B cell (primary cell): ENCODE results near the gene AGAP9. TPM values are rescaled to one million over a fixed set of nuclear protein-coding genes. Genes with fewer than 3 reads are reported as not detected.
"Not testable (repeated sequence)": the region's sequence is repeated elsewhere in the genome, so short reads cannot be mapped to it uniquely, and the experiment has no call there.

Source experiments
- ATAC-seq: fragments of 200-7000 bp; cut with Tn5 transposase; one replicate; pipeline ENCODE4 v1.10.0; 2021; ENCODE audit warnings: low read depth, mild to moderate bottlenecking, moderate number of reproducible peaks, moderate library complexity
- CTCF ChIA-PET: fragments of 350-600 bp; sonication (Branson Sonifier 250); formaldehyde crosslinking; loops from one replicate; lab custom pipeline; 2021; ENCODE audit warnings: antibody characterized with exemption, inconsistent platforms; lab: Charles Lee
- POLR2A ChIA-PET: fragments of 350-600 bp; sonication (Branson Sonifier 250); formaldehyde crosslinking; loops from one replicate; lab custom pipeline; 2021; ENCODE audit warnings: antibody characterized with exemption; lab: Charles Lee
- DNase-seq: peaks from one replicate; pipeline ENCODE4 v3.0.0; 2013
- H2AFZ ChIP-seq: 2 replicates; pipeline ENCODE4 v1.6.1; 2012; ENCODE audit warnings: mild to moderate bottlenecking, low read depth, low read length; ENCODE audit not compliant: insufficient read depth, poor library complexity, severe bottlenecking
- H3K27ac ChIP-seq, 2 donors: 1 replicate in 1 of 2; 2 replicates in 1 of 2; pipeline ENCODE4 v1.5.1; 2012 to 2013; ENCODE audit warnings: low read length in 2 of 2, mild to moderate bottlenecking in 2 of 2, moderate library complexity in 1 of 2
- H3K27me3 ChIP-seq, 4 experiments: fragments of 200-600 bp in 1 of 4; sonication (generic) in 1 of 4; replicated peaks in 1 of 4; 1 replicate in 2 of 4; 2 replicates in 2 of 4; pipeline versions ENCODE4 v1.6.1 to v1.7.0; 2013 to 2016; ENCODE audit warnings: low read length in 3 of 4, mild to moderate bottlenecking in 2 of 4, mixed read lengths in 1 of 4, moderate library complexity in 1 of 4; ENCODE audit not compliant: insufficient read depth in 4 of 4, control insufficient read depth in 3 of 4; ENCODE audit errors: control extremely low read depth in 1 of 4
- H3K36me3 ChIP-seq, 2 experiments: replicated peaks in 1 of 2; 1 replicate in 1 of 2; 2 replicates in 1 of 2; pipeline versions ENCODE4 v1.6.1 to v1.7.1; 2013; ENCODE audit warnings: low read length in 1 of 2; ENCODE audit not compliant: insufficient read depth in 2 of 2, control insufficient read depth in 1 of 2; ENCODE audit errors: control extremely low read depth in 1 of 2, extremely low read depth in 1 of 2
- H3K4me1 ChIP-seq, 2 donors: fragments of 200-600 bp in 1 of 2; sonication (generic) in 1 of 2; 1 replicate in 1 of 2; 2 replicates in 1 of 2; pipeline versions ENCODE4 v1.5.1 to v1.6.1; 2013 to 2017; ENCODE audit warnings: low read length in 2 of 2; ENCODE audit not compliant: control insufficient read depth in 2 of 2, insufficient read depth in 2 of 2
- H3K4me2 ChIP-seq: replicated peaks from 2 replicates; pipeline ENCODE3; 2012; ENCODE audit warnings: mild to moderate bottlenecking, low read depth, low read length; ENCODE audit not compliant: poor library complexity, severe bottlenecking
- H3K4me3 ChIP-seq, 5 experiments: fragments of 200-600 bp in 1 of 5; sonication (generic) in 1 of 5; 1 replicate in 3 of 5; 2 replicates in 2 of 5; pipeline versions ENCODE4 v1.5.1 to v1.7.0; 2011 to 2016; ENCODE audit warnings: low read length in 4 of 5, mild to moderate bottlenecking in 4 of 5, low read depth in 2 of 5, control low read depth in 1 of 5, moderate library complexity in 1 of 5; ENCODE audit not compliant: insufficient read depth in 1 of 5; ENCODE audit errors: control extremely low read depth in 1 of 5, extremely low read depth in 1 of 5
- H3K79me2 ChIP-seq: fragments of 200-600 bp; sonication (generic); one replicate; pipeline ENCODE4 v1.6.0; 2016; ENCODE audit warnings: low read length; ENCODE audit not compliant: control insufficient read depth, insufficient read depth
- H3K9ac ChIP-seq: fragments of 200-600 bp; sonication (generic); 2 replicates; pipeline ENCODE4 v1.6.1; 2017; ENCODE audit warnings: mild to moderate bottlenecking, low read length, moderate library complexity
- H3K9me3 ChIP-seq, 3 donors: one replicate each; pipeline versions ENCODE4 v1.6.1 to v1.7.1; 2013; ENCODE audit warnings: low read length in 2 of 3; ENCODE audit not compliant: control insufficient read depth in 2 of 3, insufficient read depth in 1 of 3; ENCODE audit errors: control extremely low read depth in 1 of 3
- H4K20me1 ChIP-seq: 2 replicates; pipeline ENCODE4 v1.6.0; 2012; ENCODE audit warnings: mild to moderate bottlenecking, low read length; ENCODE audit not compliant: insufficient read depth, control insufficient read depth, poor library complexity, severe bottlenecking
- H3K27ac Mint-ChIP-seq: one replicate; pipeline ENCODE4 v1.8.0; 2021; ENCODE audit warnings: mixed read lengths
- H3K27me3 Mint-ChIP-seq: one replicate; pipeline ENCODE4 v1.8.0; 2021; ENCODE audit warnings: mixed read lengths
- H3K4me1 Mint-ChIP-seq: one replicate; pipeline ENCODE4 v1.8.0; 2021; ENCODE audit warnings: mixed read lengths
- H3K4me3 Mint-ChIP-seq: one replicate; pipeline ENCODE4 v1.8.0; 2021; ENCODE audit warnings: mixed read lengths
- H3K9me3 Mint-ChIP-seq: one replicate; pipeline ENCODE4 v1.8.0; 2022; ENCODE audit warnings: mixed read lengths; ENCODE audit not compliant: insufficient read depth
- WGBS: methylation state at CpG from one replicate; pipeline ENCODE4 v1.1.5; 2013; ENCODE audit warnings: missing lambda C conversion rate; ENCODE audit not compliant: insufficient coverage; 5-methylcytosine and 5-hydroxymethylcytosine counted together
- intact Hi-C: fragments of 100-400 bp; cut with micrococcal nuclease; formaldehyde crosslinking; loops from one replicate; pipeline ENCODE4 v1.10.0; 2022
- polyA plus RNA-seq: library from polyadenylated mRNA; depleted of rRNA; stranded (reverse); fragments of >200 nt; gene quantifications from 2 replicates; pipeline ENCODE4 v1.2.3, GENCODE V29; 2012
- total RNA-seq, 2 donors: library from RNA; stranded (reverse); fragments of 120-200 nt in 1 of 2; gene quantifications; 1 replicate in 1 of 2; 2 replicates in 1 of 2; pipeline versions ENCODE4 v1.2.3 to v1.2.4, GENCODE V29; 2013 to 2022

The AGAP9 gene
- total and polyA plus RNA-seq, 2 donors (not counting 1 experiment from before 2014, with no cell fraction given) = 6.7 to 16.8 TPM

- ATAC-seq, POLR2A ChIA-PET, H3K27me3 Mint-ChIP-seq, H3K4me3 Mint-ChIP-seq, DNase-seq, H3K36me3 ChIP-seq, H3K9ac ChIP-seq, H3K79me2 ChIP-seq, H3K27me3 ChIP-seq, H4K20me1 ChIP-seq, H3K4me1 ChIP-seq, H3K27ac ChIP-seq, H3K4me1 Mint-ChIP-seq, H3K9me3 Mint-ChIP-seq, H3K9me3 ChIP-seq, H2AFZ ChIP-seq, H3K4me2 ChIP-seq, CTCF ChIA-PET, H3K27ac Mint-ChIP-seq, intact Hi-C loops, H3K4me3 ChIP-seq: not testable (repeated sequence)
- no CpG with 5 or more reads among the region's 1 CpG for WGBS
Measured at GRCh38 chr10:47559718-47560308, 36.4 kb upstream of the AGAP9 start.

GRCh38 chr10:47558109-47558508 lies 34.7 kb upstream of the AGAP9 start:
- CTCF ChIA-PET, H3K4me2 ChIP-seq, H3K27me3 ChIP-seq, H3K9me3 ChIP-seq, H3K4me1 Mint-ChIP-seq, H3K36me3 ChIP-seq, H3K27ac ChIP-seq, POLR2A ChIA-PET, H3K27me3 Mint-ChIP-seq, H2AFZ ChIP-seq, H3K9ac ChIP-seq, H3K4me3 Mint-ChIP-seq, H3K4me1 ChIP-seq, H3K4me3 ChIP-seq, intact Hi-C loops, H3K9me3 Mint-ChIP-seq, ATAC-seq, H3K27ac Mint-ChIP-seq, DNase-seq, H4K20me1 ChIP-seq, H3K79me2 ChIP-seq: not testable (repeated sequence)
- WGBS = no CpG with 5 or more reads among the region's 5 CpGs

GRCh38 chr10:47557616-47558015 lies 34.2 kb upstream of the AGAP9 start:
- H4K20me1 ChIP-seq, H2AFZ ChIP-seq, H3K4me2 ChIP-seq, H3K27me3 ChIP-seq, H3K4me3 Mint-ChIP-seq, H3K79me2 ChIP-seq, H3K4me1 Mint-ChIP-seq, H3K36me3 ChIP-seq, H3K27ac ChIP-seq, DNase-seq, POLR2A ChIA-PET, H3K9me3 ChIP-seq, H3K9me3 Mint-ChIP-seq, ATAC-seq, CTCF ChIA-PET, H3K27me3 Mint-ChIP-seq, H3K4me3 ChIP-seq, H3K4me1 ChIP-seq, H3K9ac ChIP-seq, H3K27ac Mint-ChIP-seq, intact Hi-C loops: not testable (repeated sequence)

DNA sequence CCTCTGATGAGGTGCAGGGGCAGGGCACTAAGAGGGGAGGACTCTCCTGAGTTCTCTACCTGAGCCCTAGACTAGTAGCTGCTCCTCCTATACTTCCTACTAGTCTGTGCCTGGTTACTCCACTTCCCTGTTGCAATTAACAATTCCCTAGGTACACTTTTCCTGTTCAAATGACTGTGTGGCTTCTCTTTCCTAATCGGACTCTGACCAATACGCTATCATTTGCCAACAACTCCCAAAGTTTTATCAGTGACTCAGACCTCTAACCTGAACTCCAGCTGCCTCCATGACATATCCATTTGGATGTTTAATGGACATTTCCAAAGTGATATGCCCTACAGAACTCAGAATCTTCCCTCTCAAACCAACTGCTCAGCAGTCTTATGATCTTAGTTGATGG lies 31.9 kb upstream of the AGAP9 start:
- H3K9ac ChIP-seq, H3K27ac ChIP-seq, H3K9me3 Mint-ChIP-seq, ATAC-seq, H3K4me1 Mint-ChIP-seq, H4K20me1 ChIP-seq, H3K27ac Mint-ChIP-seq, DNase-seq, intact Hi-C loops, H3K4me3 Mint-ChIP-seq, CTCF ChIA-PET, H2AFZ ChIP-seq, POLR2A ChIA-PET, H3K27me3 ChIP-seq, H3K79me2 ChIP-seq, H3K4me2 ChIP-seq, H3K36me3 ChIP-seq, H3K27me3 Mint-ChIP-seq, H3K4me1 ChIP-seq, H3K9me3 ChIP-seq, H3K4me3 ChIP-seq: not testable (repeated sequence)
- WGBS = no CpG with 5 or more reads among the region's 2 CpGs
